ENCODE measurements around the gene SLF2.
"Not testable (repeated sequence)": the region's sequence is repeated elsewhere in the genome, so short reads cannot be mapped to it uniquely, and the experiment has no call there.

Gene SLF2

DNA sequence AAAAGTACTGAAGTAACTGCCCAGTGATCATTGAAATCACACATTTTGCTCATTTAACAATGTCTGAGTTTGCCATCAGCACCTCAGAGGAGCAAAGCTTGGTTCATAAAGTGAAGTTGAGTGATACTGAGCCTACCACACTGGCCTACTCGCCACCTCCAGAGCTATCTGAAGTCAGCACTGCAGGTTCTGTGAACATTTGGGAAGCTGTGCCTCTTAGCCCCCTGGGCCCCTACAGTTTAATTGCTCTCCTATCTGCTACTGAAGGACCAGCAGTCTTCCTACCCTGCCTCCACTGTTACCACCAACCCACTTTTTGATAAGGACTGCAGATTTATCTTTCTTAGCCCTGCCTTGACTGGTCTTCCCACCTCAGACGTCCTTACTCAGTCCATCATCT lies 54.6 kb downstream of the SLF2 start:
- DNase-seq: no peak

DNA sequence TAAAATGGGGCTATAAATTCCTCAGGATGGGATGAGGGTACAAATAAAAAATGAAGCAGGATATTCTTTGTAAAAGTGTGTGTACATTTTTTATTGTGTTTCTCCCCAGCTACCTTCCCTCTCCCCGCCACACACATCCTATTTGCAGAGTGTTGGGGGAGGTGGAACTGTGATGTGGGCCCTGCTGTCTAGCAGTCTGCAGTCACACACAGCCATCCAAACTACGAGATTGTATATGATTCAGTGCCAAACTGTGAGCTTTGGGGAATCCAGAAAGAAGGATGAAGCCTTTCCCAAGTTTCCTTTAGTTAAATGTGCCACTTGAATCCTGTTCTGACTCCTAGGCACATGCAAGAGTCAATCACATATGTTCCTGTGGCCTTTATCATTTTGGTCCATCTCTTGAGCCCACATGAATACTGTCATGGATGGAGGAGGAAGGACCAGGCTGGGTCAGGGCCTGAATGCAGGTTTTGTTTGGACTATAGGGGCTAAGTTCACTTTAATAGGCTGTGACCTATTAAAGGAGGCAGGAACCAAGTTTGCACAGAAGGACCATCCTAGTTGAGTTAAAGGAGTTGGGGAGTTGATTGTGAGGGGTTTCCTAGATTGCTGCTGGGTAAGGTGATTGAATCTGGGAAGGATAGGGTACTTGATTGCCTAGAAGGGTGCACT lies 55.4 kb downstream of the SLF2 start:
- DNase-seq: no peak

- no peak for DNase-seq
Observed at GRCh38 chr10:100968863-100969186, 56.1 kb downstream of the SLF2 start.

DNA sequence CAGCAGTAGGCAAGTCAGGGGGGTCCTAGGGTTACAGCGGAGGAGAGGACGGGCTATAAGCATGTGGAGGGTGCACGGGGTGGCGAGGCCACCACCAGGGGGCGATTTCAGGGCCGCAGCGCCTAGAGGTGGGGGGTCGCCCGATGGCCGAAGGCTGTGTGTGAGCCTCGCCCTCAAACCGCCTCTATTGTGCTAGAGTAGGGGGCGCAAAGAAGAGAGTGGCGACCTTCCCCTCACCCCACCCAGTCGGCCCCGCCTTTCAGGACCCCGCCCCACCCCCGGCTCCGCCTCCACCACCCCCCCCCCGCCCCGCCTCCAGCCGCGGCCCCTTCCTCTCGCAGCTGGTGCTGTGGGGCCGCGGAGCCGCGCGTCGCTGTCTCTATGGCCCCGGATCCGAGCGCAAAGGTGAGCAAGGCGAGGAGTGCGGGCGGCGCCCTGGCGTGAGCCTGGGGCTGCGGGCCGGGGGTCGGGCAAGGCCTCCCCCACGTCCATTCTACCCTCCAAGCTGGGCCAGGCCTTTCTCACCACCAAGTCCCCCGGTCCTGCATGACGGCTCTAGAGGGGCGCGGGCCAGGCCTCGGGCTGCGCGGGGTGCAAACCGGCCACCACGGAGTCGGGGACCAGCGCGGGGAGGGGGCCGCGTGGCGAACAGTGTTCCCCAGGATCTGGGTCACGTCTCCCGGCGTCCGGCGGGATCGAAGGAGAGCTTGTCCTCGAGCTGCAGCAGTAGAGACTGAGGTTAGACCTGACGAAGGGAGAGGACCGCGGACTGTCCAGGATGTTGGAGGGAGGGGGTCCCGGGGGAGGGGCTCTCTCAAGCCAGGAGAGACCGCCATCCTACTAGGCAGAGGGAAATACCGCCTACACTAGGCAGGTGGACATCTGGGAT lies 56.7 kb downstream of the SLF2 start, which contains the start of gene SEMA4G:
SEMA4G (plus strand) TSS at position 318 of the 889 bp plus-strand sequence. CDS start 3,409 bp downstream, outside the sequence.
- peak in 3 of 5 donors; percentile 13 to 31 (median 29) for DNase-seq

DNA sequence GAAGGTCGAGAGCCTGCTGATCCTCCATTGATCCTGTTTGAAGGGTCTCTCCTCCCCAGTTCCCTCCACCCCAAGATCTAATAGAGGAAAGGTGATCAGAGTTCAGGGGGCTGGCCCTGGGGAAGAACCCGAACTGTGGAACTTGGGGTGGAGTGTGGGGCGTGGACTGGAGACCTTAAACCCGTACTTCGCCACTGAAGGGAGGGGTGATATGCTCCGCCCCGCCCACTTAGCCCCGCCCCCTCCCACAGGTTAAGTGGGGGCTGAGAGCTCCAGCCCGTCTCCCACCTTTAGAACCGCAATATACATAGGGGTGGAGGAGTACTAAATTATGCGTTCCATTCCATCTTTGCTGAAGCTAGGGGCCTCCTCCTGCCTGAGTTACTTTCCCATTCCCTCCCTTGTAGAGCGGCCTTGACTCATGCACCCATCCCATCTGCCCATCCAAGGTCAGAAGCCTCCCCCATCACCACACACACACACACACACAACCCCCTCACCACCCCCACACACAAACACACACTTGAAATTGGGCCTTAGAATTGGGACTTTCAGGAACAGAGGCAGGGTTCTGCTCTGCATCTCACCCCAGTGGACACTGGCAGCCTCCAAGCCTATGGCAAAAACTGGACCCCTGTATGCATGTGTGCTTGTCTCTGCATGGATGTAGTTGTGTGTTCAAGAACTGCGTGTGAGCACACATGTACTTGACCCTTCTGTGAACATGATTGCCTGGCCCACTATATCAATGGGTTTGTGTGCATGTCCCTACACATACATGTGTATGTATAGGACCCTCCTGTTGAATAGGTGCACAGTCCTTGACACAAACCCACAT lies 57.5 kb downstream of the SLF2 start:
- peak in 2 of 5 donors; percentile 14 to 17 for DNase-seq

GRCh38 chr10:100970914-100971811 lies 58.4 kb downstream of the SLF2 start:
- DNase-seq: no peak

GRCh38 chr10:100972115-100972903 lies 59.5 kb downstream of the SLF2 start:
- no peak for DNase-seq

- DNase-seq: no peak
Observed at GRCh38 chr10:100972904-100973535, 60.3 kb downstream of the SLF2 start.

DNA sequence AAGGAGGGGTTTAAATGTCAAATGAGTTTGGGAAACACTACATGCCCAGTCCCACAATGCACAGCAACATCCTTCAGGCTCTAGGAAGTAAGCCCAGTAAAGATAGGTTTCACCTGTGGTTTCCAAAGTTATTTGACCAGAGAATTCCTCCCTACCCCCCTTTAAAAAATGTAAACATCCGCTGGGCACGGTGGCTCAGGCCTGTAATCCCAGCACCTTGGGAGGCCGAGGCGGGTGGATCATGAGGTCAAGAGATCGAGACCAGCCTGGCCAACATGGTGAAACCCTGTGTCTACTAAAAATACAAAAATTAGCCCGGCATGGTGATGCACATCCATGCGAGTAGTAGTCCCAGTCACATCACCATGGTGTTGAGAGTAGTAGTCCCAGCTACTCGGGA lies 62.6 kb downstream of the SLF2 start:
- not testable (repeated sequence) for DNase-seq

- DNase-seq: no peak
Observed at GRCh38 chr10:100976906-100977305, 64.1 kb downstream of the SLF2 start.

- DNase-seq: no peak
Observed at GRCh38 chr10:100977436-100977835, 64.7 kb downstream of the SLF2 start.

GRCh38 chr10:100978121-100978900 lies 65.5 kb downstream of the SLF2 start:
- no peak for DNase-seq

DNA sequence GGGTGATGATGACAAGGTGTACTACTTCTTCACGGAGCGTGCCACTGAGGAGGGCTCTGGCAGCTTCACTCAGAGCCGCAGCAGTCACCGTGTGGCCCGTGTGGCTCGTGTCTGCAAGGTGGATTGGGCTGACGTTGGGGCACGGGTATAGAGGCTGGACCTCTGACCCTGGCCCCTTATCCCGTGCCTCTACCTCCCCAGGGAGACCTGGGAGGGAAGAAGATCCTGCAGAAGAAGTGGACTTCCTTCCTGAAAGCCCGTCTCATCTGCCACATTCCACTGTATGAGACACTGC lies 66.1 kb downstream of the SLF2 start:
- no peak for DNase-seq

GRCh38 chr10:100979791-100980272 lies 67.1 kb downstream of the SLF2 start:
- no peak for DNase-seq

GRCh38 chr10:100980311-100980710 lies 67.5 kb downstream of the SLF2 start:
- DNase-seq: no peak

DNA sequence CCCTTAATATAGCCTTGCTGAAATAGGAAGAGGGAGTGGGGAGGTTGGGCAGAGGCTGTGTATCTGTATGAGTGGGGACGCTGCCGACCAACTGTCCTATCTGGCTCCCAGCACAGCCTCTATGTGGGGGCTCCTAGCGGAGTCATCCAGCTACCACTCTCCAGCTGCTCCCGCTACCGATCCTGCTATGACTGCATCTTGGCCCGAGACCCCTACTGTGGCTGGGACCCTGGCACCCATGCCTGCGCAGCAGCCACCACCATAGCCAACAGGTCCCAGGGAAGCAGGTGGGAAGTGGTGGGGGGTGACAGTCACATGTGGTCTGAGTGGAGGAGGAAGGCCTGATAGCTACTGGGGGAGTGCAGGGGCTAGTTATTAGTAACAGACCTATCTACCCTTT lies 67.9 kb downstream of the SLF2 start:
- no peak for DNase-seq

DNA sequence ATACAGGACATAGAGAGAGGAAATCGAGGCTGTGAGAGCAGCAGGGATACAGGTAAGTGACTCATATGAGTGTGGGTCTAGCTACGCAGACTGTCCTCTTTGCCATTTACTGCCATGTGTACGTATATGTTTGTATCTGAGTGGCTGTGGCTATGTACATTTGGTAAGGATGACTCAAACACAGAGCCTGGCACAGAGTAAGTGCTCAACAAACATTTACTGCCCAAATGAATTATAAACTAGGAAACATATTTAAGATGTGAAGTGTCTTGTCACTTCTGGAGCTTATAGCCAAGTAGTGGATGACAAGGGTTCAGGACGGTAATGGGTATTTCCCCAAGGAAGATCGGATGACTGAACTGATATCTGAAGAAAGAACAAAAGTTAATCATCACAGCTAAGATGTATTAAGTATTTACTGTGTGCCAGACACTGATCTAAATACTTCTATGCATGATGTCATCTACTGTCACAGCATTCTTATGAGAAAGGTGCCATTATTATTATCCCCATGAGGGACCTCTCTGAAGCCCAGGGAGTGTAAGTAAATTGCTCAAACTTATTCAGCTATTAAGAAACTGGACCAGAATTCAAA lies 68.5 kb downstream of the SLF2 start:
- no peak for DNase-seq

GRCh38 chr10:100982916-100983830 lies 70.4 kb downstream of the SLF2 start:
- DNase-seq: no peak
